ENCODE results near the gene RASSF10.

The RASSF10 gene

DNA sequence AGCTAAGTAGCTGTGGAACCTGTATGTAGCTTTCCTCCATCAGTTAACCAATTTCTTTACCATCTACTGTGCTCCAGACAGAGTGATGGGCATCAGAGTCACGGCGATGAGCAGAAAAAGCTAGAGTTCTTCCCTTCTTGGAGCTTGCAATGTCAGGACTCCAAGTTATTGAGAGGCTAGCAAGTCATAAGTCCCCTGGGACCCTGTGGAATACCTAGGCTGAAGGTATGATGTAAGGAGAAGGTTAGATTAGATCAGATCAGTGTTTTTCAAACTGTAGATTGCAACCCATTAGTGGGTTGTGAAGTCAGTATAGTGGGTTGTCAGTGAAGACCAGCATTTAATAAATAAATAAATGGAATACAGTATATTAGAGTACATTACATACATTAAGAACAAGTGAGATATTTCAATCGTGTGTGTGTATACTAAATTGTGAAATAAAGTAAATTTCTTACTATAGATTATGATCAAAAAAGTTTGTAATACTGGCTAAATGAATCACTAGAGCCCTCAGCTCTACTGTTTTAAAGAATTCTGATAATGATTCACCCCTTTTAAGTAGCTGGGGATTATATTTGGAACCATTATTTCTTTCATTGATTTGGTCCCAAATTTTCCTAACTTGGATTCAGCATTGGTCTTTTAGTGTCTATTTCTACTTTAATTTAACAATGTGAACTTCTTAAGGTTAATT is 52.3 kb downstream of the RASSF10 start:
- no peak for DNase-seq (ENCODE audit: low spot score)
